ENCODE results near the gene RSPRY1. TPM values are rescaled to one million over a fixed set of nuclear protein-coding genes. Genes with fewer than 3 reads are reported as not detected.
A peak's percentile ranks its signal among the peaks of the same experiment; 100 is the strongest.

RSPRY1 gene
- total RNA-seq, 1 experiment from 2014 or later, result 24.9 TPM

DNA sequence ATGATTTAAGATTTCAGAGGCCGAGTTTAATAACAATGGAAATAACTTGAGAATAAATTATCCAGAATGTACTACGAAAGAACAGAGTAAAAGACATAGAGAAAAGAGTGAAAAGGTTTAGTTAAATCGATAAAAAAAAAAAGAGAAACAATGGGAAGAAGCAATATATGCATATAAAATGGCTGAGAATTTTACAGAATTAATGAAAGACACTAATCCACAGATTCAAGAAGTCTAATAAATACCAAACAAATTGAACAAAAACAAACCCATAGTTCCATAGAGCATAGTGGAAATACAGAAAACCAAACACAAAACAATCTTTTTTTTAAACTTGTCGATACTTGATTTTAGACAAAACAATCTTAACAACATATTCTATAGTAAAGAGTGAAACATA lies 2.0 kb upstream of the RSPRY1 start:
- Histone ChIP-seq H3K4me3 (replicated peaks in 1 of 2; ENCODE audit: low read depth in 1 of 2, low read length in 2 of 2) (peak overlapping the region in 1 of 2 experiments; percentile 96; a peak in 1 of 4 replicates), H3K9me2 (ENCODE audit: insufficient read depth) (no peaks in the 10 kb centered on the region), H3K36me3 (ENCODE audit: control insufficient read depth in 1 of 2, insufficient read depth in 2 of 2, low read length in 2 of 2) (no peaks in the 10 kb centered on the region), H3K9ac (ENCODE audit: low read length) (no peak overlapping the region), H3K4me2 (ENCODE audit: low read length) (peak overlapping the region; percentile 82), H3K27me3 (ENCODE audit: insufficient read depth, low read length) (no peaks in the 10 kb centered on the region), H3K79me2 (ENCODE audit: insufficient read depth, low read length) (peaks cover 85% of the 10 kb centered on the region), H3K4me1 (ENCODE audit: control insufficient read depth in 1 of 2, insufficient read depth in 2 of 2, low read length in 2 of 2) (peaks cover 9 to 21% of the 10 kb centered on the region in 2 experiments), H3K9me3 (ENCODE audit: control insufficient read depth in 1 of 2, insufficient read depth in 1 of 2, low read depth in 1 of 2, low read length in 2 of 2) (no peaks in the 10 kb centered on the region), H2AFZ (ENCODE audit: low read depth, low read length, poor library complexity, severe bottlenecking) (no peak overlapping the region), H4K20me1 (ENCODE audit: insufficient read depth) (no peaks in the 10 kb centered on the region), H3K27ac (ENCODE audit: low read depth, low read length) (no peak overlapping the region)
- ChIA-PET CTCF (no interaction called here), RAD21 (ENCODE audit: low non-redundant PET in 1 of 2, low total read pairs in 2 of 2, uncharacterized antibody in 2 of 2, unreplicated experiment in 2 of 2) (no interaction called here), POLR2A (no interaction called here)
- intact Hi-C loops (cut with micrococcal nuclease), result loop anchor here (10.0 kb wide), 1 partner anchor 111 kb away; no protein-coding TSS in a partner anchor
- TF ChIP-seq CBX3 (IDR thresholded peaks at IDR 0.05; ENCODE audit: low read depth), result no peak
- no peak for TF ChIP-seq RAD21 (IDR thresholded peaks at IDR 0.05; ENCODE audit: low read depth)
- no peak for TF ChIP-seq JUND (IDR thresholded peaks at IDR 0.05)
- no peak for TF ChIP-seq EGR1 (IDR thresholded peaks at IDR 0.05; ENCODE audit: low read depth)
- TF ChIP-seq POLR2A (IDR thresholded peaks at IDR 0.05; ENCODE audit: borderline replicate concordance, extremely low read depth, insufficient read depth, insufficient read length), result no peak
- no peak for TF ChIP-seq ELF1 (IDR thresholded peaks at IDR 0.05; ENCODE audit: borderline replicate concordance, low read depth)
- no peak for TF ChIP-seq ATF3 (IDR thresholded peaks at IDR 0.05)
- no peak for TF ChIP-seq YY1 (IDR thresholded peaks at IDR 0.05; ENCODE audit: extremely low read depth, insufficient replicate concordance, low read depth, low read length)
- TF ChIP-seq POLR2AphosphoS5 (IDR thresholded peaks at IDR 0.05; ENCODE audit: low read depth, low read length), result no peak
- TF ChIP-seq TCF7L2 (IDR thresholded peaks at IDR 0.05; ENCODE audit: borderline replicate concordance, extremely low read depth, insufficient read depth, insufficient read length), result no peak
- no peak for TF ChIP-seq SRF (IDR thresholded peaks at IDR 0.05; ENCODE audit: low read depth)
- TF ChIP-seq, protein P1, sequence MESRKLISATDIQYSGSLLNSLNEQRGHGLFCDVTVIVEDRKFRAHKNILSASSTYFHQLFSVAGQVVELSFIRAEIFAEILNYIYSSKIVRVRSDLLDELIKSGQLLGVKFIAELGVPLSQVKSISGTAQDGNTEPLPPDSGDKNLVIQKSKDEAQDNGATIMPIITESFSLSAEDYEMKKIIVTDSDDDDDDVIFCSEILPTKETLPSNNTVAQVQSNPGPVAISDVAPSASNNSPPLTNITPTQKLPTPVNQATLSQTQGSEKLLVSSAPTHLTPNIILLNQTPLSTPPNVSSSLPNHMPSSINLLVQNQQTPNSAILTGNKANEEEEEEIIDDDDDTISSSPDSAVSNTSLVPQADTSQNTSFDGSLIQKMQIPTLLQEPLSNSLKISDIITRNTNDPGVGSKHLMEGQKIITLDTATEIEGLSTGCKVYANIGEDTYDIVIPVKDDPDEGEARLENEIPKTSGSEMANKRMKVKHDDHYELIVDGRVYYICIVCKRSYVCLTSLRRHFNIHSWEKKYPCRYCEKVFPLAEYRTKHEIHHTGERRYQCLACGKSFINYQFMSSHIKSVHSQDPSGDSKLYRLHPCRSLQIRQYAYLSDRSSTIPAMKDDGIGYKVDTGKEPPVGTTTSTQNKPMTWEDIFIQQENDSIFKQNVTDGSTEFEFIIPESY (IDR thresholded peaks at IDR 0.05; ENCODE audit: extremely low read depth, insufficient replicate concordance, low read length), result no peak
- TF ChIP-seq SIN3A (IDR thresholded peaks at IDR 0.05; ENCODE audit: low read depth), result no peak
- no peak for DNase-seq (ENCODE audit: low read depth, low spot score)
- no peak for ATAC-seq
- BruUV-seq (replicated peaks), result no TSS peak

All from HCT116 (cell line).